Non-pigmented ciliary epithelial cell (primary cell): ENCODE measurements around the gene KCNJ6.
A peak's percentile ranks its signal among the peaks of the same experiment; 100 is the strongest.
"Not testable (repeated sequence)": the region's sequence is repeated elsewhere in the genome, so short reads cannot be mapped to it uniquely, and the experiment has no call there.

ENCODE experiments used
- DNase-seq: peaks from one replicate; pipeline ENCODE4 v3.0.0-alpha.2; 2010; ENCODE audit warnings: low read depth

The KCNJ6 gene

GRCh38 chr21:37601915-37602314 lies 314.3 kb downstream of the KCNJ6 start:
- DNase-seq, result no peak

DNA sequence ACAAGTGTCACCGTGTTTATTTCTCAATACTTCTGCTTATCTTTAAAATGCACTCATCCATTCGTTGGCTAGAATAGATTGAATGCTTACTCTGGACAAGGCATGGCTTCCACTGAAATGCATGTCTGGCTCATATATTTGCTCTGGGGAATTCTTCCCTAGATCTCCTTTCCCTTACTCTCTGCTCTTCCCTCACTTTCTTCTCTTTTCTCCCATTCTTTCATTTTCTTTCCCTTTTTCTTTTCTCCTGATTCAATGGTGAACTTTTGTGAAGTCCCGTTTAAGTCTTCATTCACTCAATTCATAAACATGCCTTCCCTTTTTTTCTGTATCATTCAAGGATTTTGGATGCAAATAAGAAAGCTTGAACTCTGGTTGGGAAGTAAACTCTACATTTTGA lies 315.2 kb downstream of the KCNJ6 start:
- no peak for DNase-seq

- no peak for DNase-seq
Measured at GRCh38 chr21:37595944-37596343, 320.3 kb downstream of the KCNJ6 start.

GRCh38 chr21:37594472-37594951 lies 321.7 kb downstream of the KCNJ6 start:
- no peak for DNase-seq

DNA sequence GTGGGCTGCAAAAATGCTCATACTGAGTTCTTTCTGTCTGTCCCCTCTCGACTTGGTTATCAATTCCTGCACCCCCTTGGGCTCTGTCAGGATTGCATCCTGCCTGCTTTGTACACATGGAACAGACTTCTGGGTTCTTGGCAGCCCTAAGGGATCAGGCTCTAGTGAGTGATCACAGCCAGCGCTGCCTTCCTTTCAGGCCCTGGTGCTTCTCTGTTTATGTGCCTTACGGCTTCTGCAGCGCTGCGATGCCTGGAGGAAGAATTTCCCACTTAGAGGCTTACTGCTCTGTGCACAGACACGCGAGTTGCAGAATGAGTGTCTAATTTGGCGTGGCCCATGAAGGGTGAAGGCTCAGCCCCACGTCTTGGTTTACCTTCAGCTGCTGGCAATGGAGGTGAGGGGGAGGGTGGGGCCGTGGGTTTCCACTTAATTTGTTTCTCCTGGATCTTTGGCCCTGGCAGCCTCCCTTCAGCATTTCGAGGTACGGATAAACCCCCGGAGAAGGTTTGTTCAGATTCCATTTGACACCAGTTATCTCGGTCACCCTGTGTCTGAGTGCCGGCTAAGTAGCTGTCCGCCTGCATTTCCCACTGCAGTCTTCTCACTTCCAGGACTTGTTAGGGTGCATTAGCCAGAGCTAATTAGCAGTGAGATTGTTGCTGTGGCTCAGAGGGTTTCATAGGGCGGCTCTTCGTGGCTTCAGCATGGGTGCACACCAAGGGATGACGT lies 322.4 kb downstream of the KCNJ6 start:
- no peak for DNase-seq

- no peak for DNase-seq
Measured at GRCh38 chr21:37593015-37593414, 323.2 kb downstream of the KCNJ6 start.

- DNase-seq, result no peak
Measured at GRCh38 chr21:37592496-37592895, 323.8 kb downstream of the KCNJ6 start.

DNA sequence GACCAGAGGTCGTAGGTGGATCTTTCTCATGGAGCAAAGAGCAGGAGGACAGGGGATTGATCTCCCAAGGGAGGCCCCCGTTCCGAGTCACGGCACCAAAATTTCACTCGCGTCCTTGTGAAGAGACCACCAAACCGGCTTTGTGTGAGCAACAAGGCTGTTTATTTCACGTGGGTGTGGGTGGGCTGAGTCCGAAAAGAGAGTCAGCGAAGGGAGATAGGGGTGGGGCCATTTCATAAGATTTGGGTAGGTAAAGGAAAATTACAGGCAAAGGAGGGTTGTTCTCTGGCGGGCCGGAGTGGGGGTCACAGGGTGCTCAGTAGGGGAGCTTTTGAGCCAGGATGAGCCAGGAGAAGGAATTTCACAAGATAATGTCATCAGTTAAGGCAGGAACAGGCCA lies 324.3 kb downstream of the KCNJ6 start:
- DNase-seq, result not testable (repeated sequence)

DNA sequence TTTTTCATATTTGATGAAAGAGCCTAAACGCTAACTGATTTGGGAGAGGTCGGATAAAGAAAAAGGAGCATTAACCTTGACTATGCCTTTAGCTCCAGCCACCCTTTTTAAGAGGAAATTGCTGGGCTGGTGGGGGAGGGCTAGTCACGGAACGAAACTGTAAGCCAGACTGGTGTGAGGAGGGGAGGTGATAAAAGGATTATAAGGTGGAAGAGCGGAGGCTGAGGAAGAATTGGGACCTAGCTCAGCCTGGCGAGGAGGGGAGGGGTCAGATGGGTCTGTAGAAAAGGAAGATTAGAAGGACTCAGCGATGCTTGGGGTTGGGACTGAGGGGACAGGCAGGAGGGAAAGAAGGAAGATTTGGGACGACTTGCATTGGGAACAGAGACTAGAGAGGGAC lies 325.4 kb downstream of the KCNJ6 start:
- DNase-seq, result not testable (repeated sequence)

GRCh38 chr21:37588644-37589043 lies 327.6 kb downstream of the KCNJ6 start:
- DNase-seq, result not testable (repeated sequence)

DNA sequence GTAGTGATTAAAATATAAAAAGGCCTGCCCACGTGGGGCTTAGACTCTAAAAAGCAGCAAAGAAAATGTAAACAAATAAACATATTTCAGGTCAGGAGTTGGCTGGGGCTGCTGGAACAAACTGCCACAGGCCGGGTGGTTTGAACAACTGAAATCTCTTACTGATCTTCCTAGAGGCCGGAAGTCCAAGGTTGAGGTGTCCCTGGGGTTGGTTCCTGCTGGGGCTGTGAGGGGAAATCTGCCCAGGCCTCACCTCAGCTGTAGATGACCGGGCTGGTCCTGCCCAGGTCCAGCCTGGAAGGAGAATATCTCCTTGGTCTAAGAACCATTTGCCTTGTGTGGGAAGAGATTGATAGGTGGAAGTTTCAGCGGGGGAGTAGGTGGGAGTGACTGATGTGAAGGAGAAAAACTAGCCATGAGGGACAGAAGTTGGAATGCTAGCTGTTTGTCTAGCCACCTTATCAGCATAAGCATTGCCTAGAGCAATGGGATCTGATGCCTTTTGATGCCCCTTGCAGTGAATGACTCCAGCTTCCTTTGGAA lies 328.6 kb downstream of the KCNJ6 start:
- DNase-seq, result no peak

DNA sequence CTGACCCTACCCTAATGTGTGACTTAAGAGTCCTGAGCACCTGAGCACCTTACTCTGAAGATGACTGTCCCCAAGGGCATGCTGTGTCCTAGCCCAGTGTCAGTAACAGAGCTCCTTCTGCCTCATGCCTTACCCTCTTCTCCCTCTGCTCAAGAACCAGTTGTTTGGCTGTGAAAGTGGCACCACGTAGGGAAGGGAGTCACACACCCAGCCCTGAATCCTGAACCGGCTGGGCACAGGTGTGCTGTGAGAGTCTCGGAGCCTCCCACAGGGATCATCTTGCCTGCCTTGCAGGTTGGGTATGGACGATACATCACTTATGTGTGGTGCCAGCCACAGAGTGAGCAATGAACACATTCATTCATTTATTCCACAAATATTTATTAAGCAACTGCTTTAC lies 329.1 kb downstream of the KCNJ6 start:
- DNase-seq, result no peak

GRCh38 chr21:37582590-37582989 lies 333.7 kb downstream of the KCNJ6 start:
- DNase-seq, result peak; percentile 34

GRCh38 chr21:37580666-37581065 lies 335.6 kb downstream of the KCNJ6 start:
- no peak for DNase-seq

DNA sequence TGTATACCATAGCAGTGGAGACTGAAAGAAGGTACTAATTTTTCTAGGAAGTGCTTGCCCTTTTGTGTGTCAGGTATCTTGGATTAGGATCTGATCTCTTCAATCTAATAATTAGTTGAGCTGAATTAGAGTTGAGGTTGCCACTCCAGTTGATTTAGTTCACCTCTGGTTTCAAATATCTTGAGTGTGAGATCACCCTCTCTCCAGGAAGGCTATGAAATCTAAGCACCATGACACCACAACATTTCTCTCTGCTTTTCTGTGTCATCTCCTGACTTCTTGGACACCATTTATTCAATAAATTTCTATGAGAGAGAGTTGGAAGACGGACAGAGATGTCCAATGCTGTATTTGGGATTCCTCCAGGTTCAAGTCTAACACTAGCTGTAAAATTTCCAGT lies 336.9 kb downstream of the KCNJ6 start:
- DNase-seq, result no peak

DNA sequence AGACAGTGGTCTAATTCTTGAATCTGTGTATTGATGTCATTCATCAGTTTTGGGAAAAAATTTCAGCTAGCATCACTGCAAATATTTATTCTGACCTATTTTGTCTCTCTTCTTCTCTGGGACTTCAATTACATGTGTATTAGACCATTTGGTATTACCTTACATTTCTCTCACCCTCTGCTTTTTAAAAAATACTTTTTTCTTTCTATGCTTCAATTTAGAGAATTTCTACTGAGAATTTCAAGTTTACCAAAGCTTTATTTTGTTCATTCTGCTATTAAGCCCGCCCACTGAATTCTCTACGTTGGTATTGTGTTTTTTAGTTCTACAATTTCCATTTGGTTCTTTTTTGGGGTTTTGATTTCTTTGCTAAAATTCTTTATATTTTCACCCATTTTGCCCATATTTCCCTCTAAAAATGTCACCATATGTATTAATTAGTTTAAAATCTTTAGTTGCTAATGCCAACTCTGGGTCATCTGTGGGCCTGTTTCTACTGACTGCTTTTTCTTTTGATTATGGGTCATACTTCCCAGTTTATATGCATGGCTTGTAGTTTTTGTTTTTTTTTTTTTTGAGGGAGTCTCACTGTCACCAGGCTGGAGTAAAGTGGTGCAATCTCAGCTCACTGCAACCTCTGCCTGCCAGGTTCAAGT lies 337.7 kb downstream of the KCNJ6 start:
- DNase-seq, result no peak

DNA sequence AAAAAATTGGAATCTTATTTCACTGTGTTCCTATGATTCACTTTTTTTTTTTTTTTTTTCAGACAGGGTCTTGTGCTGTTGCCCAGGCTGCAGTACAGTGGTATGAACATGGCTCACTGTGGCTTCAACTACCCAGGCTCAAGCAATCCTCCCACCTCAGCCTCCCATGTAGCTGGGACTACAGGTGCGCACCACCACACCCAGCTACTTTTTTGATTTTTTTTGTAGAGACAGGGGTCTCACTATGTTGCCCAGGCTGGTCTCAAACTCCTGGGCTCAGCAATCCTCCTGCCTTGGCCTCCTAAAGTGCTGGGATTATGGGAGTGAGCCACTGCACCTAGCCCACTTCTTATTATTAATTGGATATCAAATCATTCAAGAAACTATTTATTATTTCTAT lies 339.3 kb downstream of the KCNJ6 start:
- DNase-seq, result not testable (repeated sequence)

DNA sequence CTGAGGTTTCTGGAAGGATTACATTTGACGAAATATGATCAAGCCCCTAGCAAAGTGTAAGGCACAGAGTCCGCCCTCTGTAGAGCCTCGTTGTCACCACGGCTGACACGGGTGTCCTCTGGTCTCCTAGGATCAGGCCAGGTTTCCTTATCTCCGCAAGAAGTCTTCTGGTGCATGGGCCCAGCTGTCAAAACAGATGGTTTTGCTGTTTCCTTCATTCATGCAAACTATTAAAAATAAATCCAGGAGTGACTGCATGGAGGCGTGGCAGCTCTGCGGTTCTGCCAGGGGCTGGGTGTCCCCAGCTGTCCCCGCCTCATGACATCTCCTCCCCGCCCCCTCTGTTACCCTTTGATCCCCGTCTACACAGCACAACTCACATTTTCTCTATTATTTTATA lies 340.7 kb downstream of the KCNJ6 start:
- no peak for DNase-seq

GRCh38 chr21:37574751-37575150 lies 341.5 kb downstream of the KCNJ6 start:
- DNase-seq, result no peak

GRCh38 chr21:37574316-37574715 lies 341.9 kb downstream of the KCNJ6 start:
- DNase-seq, result no peak

DNA sequence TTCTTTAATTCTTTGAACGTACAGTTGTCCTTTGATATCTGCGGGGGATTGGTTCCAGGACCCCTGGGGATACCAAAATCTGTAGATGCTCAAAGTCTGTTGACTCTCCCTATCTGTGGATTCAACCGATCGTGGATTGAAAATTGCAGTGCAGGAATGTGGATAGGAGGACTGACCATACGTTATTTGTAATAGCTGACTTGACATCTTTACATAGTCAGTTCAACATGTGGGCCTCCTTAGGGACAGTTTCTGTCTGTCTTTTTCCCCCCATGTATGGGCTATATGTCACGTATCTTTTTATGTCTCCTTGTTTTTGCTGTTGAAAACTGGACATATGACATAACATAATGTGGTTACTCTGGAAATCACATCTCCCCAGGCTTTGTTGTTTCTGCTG lies 344.8 kb downstream of the KCNJ6 start:
- DNase-seq, result no peak

DNA sequence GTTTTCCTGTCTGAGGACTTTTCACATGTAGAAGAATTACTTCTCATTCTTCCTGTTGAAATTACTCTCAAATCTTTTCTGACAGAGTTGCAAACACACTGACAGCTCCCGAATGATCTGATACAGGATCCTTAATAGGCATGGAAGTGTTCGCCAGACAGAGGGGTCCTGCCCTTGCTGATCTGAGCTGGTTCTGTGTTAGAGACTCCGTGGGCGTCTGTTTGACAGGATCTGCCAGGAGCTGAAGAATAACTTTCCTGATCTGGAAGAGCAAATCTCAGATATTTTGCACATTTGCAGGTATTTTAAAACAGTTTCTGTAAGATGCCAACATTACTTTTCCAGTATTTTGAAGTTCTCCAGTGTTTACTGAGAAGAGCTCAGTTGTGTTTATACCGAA lies 347.3 kb downstream of the KCNJ6 start:
- no peak for DNase-seq

DNA sequence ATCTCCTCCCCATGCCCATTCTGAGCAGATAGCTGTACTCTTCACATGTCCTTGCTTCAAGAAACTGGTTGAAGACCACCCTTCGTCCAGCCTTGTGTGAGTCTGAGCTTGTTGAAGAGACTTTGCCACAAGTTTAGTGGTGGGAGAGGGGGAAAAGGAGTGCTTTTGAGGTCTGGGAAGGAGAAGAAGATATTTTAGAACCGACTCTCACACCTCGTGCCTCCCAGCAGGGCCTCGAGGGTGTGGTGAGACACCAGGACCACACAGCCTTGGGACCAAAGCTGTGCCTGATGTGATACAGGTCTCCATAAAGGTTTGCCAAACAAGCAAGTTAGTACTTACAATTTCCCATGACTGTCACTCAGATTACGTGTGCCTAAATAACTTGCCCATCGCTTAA lies 347.8 kb downstream of the KCNJ6 start:
- DNase-seq, result no peak
